GM12892 (cell line): Measurements from ENCODE around the gene ABCC4.

ENCODE experiments used
- POLR2A ChIP-seq: IDR thresholded peaks from 2 replicates; pipeline ENCODE4 v1.6.1; 2011; ENCODE audit warnings: low read depth, low read length, control low read depth
- POLR2AphosphoS5 ChIP-seq: IDR thresholded peaks from 2 replicates; pipeline ENCODE4 v1.6.1; 2011; ENCODE audit warnings: low read depth, low read length, control low read depth
- TAF1 ChIP-seq: IDR thresholded peaks from 2 replicates; pipeline ENCODE4 v1.6.1; 2011; ENCODE audit warnings: low read depth, mild to moderate bottlenecking, control low read depth, low read length, borderline replicate concordance

DNA sequence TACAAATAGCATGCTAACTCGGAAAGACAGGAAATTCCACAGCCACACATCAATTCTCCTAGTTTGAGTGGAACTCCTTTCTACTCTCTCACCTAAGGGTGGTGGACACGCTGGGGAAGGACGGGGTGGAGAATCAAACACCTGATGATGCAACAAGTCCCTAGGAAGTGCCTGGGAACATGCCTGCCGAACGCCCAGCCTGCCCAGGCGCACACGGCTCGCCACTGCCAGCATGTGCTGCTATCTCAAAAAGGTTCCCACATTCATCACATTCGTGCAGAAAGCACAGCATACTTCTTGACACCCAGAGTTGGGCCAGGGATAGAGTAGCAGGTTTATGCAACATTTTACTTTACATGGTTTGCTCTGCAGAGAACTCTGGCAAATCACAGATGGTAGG lies 164.6 kb downstream of the ABCC4 start:
- no peak for TF ChIP-seq POLR2A
- TF ChIP-seq TAF1: no peak
- TF ChIP-seq POLR2AphosphoS5: no peak
